Endothelial cell (in vitro differentiated cells): ENCODE results near the gene MFGE8. TPM values are rescaled to one million over a fixed set of nuclear protein-coding genes. Genes with fewer than 3 reads are reported as not detected.

ENCODE experiments used
- DNase-seq: peaks from one replicate; pipeline ENCODE4 v3.0.0; 2021; ENCODE audit warnings: low spot score
- H3K27ac Mint-ChIP-seq: one replicate; pipeline ENCODE4 v1.8.0; 2021; ENCODE audit warnings: mixed read lengths, inconsistent platforms; ENCODE audit not compliant: unreplicated experiment
- H3K27me3 Mint-ChIP-seq: one replicate; pipeline ENCODE4 v1.8.0; 2021; ENCODE audit warnings: mild to moderate bottlenecking, moderate library complexity, mixed read lengths, inconsistent platforms; ENCODE audit not compliant: unreplicated experiment
- H3K36me3 Mint-ChIP-seq: one replicate; pipeline ENCODE4 v1.8.0; 2021; ENCODE audit warnings: mild to moderate bottlenecking, low read depth, mixed read lengths, inconsistent platforms; ENCODE audit not compliant: unreplicated experiment
- H3K4me1 Mint-ChIP-seq: one replicate; pipeline ENCODE4 v1.8.0; 2021; ENCODE audit warnings: mild to moderate bottlenecking, mixed read lengths, inconsistent platforms; ENCODE audit not compliant: unreplicated experiment
- H3K4me3 Mint-ChIP-seq: one replicate; pipeline ENCODE4 v1.8.0; 2021; ENCODE audit warnings: mild to moderate bottlenecking, mixed read lengths, inconsistent platforms; ENCODE audit not compliant: unreplicated experiment
- H3K9me3 Mint-ChIP-seq: one replicate; pipeline ENCODE4 v1.8.0; 2021; ENCODE audit warnings: mixed read lengths, inconsistent platforms; ENCODE audit not compliant: unreplicated experiment
- CTCF ChIP-seq: fragments of 200-600 bp; sonication (generic); IDR thresholded peaks from one replicate; pipeline ENCODE4 v1.5.0; 2021; ENCODE audit warnings: antibody characterized with exemption; ENCODE audit not compliant: unreplicated experiment
- total RNA-seq: library from RNA; stranded (reverse); fragmentation: NEBNext Ultra II Directional; extraction: Animal tissue kit (Norgen Biotek cat#: 25700); gene quantifications from one replicate; pipeline ENCODE4 v1.2.1, GENCODE V29; 2021; ENCODE audit not compliant: unreplicated experiment

MFGE8 gene
- total RNA-seq, 1 donor from 2014 or later, result 113 TPM

GRCh38 chr15:88871313-88871712, 41.9 kb downstream of the MFGE8 start:
- no peak for TF ChIP-seq CTCF
- Mint-ChIP-seq H3K9me3 (no peaks in the 10 kb centered on the region), H3K27ac (no peak overlapping the region), H3K27me3 (peaks cover 16% of the 10 kb centered on the region), H3K4me3 (no peak overlapping the region), H3K4me1 (no peaks in the 10 kb centered on the region), H3K36me3 (peaks cover 25% of the 10 kb centered on the region)
- no peak for DNase-seq

DNA sequence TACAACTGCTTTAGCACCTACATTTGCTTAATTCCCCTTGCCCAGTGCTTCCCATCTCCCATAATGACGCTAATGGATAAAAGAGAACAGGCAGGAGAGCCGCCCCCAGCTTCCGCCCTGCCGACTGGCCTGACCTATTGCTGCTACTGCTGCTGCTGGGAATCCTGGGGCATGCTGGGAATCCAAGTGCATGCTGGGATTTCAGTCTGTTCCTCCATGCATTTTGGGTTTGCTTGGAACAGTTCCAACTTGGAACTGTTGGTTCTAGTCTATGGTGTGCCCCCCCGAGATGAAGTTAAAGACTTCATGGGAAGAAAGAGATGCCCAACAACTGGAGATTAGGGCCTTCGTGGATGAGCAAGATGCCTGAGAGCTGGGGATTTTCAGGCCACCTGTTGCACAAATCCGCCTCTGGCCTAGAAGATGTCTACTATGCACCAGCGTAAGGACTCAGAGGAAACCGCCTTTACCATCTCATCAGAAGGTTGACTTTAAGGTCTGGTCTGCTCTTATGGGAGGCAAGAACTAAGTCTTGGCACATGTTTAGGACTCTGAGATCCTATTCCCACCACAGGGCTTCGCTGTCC, 46.8 kb downstream of the MFGE8 start:
- no peaks in the 10 kb centered on the region for H3K9me3 Mint-ChIP-seq
- no peak overlapping the region for H3K27ac Mint-ChIP-seq
- H3K36me3 Mint-ChIP-seq, result peaks cover 5% of the 10 kb centered on the region
- DNase-seq, result no peak
- H3K4me3 Mint-ChIP-seq, result no peak overlapping the region
- H3K4me1 Mint-ChIP-seq, result no peaks in the 10 kb centered on the region
- no peak for TF ChIP-seq CTCF
- H3K27me3 Mint-ChIP-seq, result peaks cover 7% of the 10 kb centered on the region

DNA sequence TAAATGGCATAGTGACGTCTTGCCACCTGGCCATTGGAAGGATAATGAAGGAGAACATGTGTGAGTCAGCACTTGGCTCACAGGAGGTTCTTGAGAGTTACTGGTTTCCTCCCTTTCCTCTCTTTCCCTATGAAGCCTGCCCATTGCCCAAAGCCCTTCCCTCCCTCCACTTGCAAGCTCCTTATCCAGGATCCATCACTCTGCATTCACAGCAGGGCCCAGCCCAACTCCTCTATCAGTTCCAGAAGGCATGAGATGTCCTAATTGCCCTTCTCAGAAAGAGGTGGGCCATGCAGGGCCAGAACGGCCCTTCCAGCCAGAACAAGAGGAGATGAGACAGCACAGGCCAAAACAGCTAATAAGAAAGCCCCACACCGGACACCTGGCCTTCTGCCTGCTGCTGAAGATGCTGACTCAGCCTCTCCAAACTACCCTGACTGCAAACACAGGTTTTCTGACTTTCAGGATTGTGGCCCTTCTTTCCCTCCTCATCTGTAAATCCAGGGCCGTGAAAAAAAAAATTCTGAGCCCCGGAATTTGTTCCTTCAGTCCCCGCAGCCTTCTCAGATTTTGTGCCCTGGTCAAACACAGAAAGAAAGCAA, 47.6 kb downstream of the MFGE8 start:
- peaks cover 5% of the 10 kb centered on the region for H3K27me3 Mint-ChIP-seq
- H3K4me3 Mint-ChIP-seq, result no peak overlapping the region
- no peak for TF ChIP-seq CTCF
- no peak for DNase-seq
- peaks cover 5% of the 10 kb centered on the region for H3K36me3 Mint-ChIP-seq
- no peak overlapping the region for H3K27ac Mint-ChIP-seq
- no peaks in the 10 kb centered on the region for H3K9me3 Mint-ChIP-seq
- H3K4me1 Mint-ChIP-seq, result no peaks in the 10 kb centered on the region

DNA sequence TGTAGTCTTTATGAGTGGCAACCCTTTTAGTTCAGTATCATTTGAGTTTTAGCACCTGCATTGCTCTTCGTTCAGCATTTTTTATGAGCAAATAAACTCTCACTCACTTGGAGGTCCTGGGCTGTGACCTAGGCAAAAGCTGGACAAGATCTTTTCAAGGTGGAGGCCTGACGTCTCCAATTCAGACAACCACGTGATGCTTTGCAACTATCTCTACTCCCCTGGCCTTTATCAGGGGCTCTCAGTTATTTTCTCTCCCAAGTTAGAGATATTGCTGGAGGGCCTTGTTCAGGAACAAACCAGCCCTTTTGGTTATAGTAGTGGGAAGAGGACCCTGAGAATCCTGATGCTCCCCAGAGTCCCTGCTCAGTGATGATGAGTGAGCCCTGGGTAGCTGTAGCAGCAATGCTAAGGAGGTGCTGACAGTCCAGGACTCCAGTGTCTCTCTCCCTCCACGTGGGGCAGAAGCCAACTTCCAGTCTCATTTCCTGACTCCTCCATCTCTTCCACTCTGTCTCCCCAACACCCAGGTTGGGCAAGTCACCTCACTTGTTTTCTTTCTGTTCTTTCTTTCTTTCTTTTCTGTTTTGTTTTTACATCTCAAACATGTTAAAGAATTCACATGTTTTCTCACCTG, 48.2 kb downstream of the MFGE8 start:
- no peak overlapping the region for H3K4me3 Mint-ChIP-seq
- no peaks in the 10 kb centered on the region for H3K9me3 Mint-ChIP-seq
- H3K27ac Mint-ChIP-seq, result no peak overlapping the region
- peaks cover 5% of the 10 kb centered on the region for H3K36me3 Mint-ChIP-seq
- peaks cover 1% of the 10 kb centered on the region for H3K27me3 Mint-ChIP-seq
- no peaks in the 10 kb centered on the region for H3K4me1 Mint-ChIP-seq
- no peak for DNase-seq
- TF ChIP-seq CTCF, result no peak

DNA sequence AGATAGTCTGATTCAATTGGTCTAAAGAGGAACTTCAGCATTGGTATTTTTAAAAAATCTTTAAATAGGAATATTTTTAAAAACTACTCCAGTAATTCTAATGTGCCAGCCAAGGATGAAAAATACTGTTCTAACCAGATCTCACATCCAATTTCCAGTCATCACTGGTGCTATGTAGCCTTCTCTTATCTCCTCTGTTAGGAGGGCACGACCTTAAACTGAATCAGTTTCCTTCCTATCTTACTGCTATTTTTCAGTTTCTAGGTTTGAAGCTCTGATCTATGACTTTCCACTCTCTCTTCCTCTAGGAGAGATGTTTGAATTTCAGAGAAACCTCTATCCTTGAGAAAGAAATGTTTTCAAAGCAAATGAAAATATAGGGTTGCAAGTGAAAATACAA, 49.8 kb downstream of the MFGE8 start:
- Mint-ChIP-seq H3K4me3 (no peak overlapping the region), H3K27me3 (peaks cover 2% of the 10 kb centered on the region), H3K27ac (no peak overlapping the region), H3K36me3 (peaks cover 5% of the 10 kb centered on the region), H3K9me3 (no peaks in the 10 kb centered on the region), H3K4me1 (no peaks in the 10 kb centered on the region)
- no peak for TF ChIP-seq CTCF
- DNase-seq, result no peak
